ENCODE data around the gene PPIF.
"Not testable (repeated sequence)": the region's sequence is repeated elsewhere in the genome, so short reads cannot be mapped to it uniquely, and the experiment has no call there.

PPIF gene

GRCh38 chr10:79336276-79336675 lies 11.0 kb upstream of the PPIF start:
- Histone ChIP-seq H3K23ac (ENCODE audit: low read length in 2 of 2) (no peak overlapping the region), H4K91ac (ENCODE audit: low read length) (no peak overlapping the region), H3K9ac (ENCODE audit: low read length) (no peak overlapping the region), H3K36me3 (ENCODE audit: control insufficient read depth in 1 of 2, insufficient read depth in 2 of 2, low read depth in 1 of 2, low read length in 2 of 2) (no peaks in the 10 kb centered on the region), H3K18ac (ENCODE audit: low read depth in 1 of 2, low read length in 2 of 2) (no peak overlapping the region), H3K4me2 (ENCODE audit: low read length, poor library complexity, severe bottlenecking) (no peak overlapping the region), H3K14ac (ENCODE audit: low read length in 2 of 2) (no peak overlapping the region), H3K27me3 (ENCODE audit: control insufficient read depth in 1 of 2, insufficient read depth in 1 of 2, low read length in 2 of 2) (no peaks in the 10 kb centered on the region), H3K4ac (ENCODE audit: low read depth in 1 of 2, low read length in 2 of 2) (no peak overlapping the region), H2AK5ac (ENCODE audit: low read length, severe bottlenecking) (no peak overlapping the region), H3K79me1 (replicated peaks; ENCODE audit: low read length, poor library complexity, severe bottlenecking) (no peaks in the 10 kb centered on the region), H4K8ac (ENCODE audit: low read length) (no peak overlapping the region), H3K4me1 (ENCODE audit: control insufficient read depth, insufficient read depth, low read depth, low read length) (peaks cover 29% of the 10 kb centered on the region), H2BK5ac (ENCODE audit: low read depth, low read length, poor library complexity, severe bottlenecking) (no peak overlapping the region), H2AFZ (ENCODE audit: low read depth, low read length) (no peak overlapping the region), H3K9me3 (ENCODE audit: control insufficient read depth, low read length) (peaks cover 5% of the 10 kb centered on the region), H2BK120ac (ENCODE audit: low read depth, low read length) (no peak overlapping the region), H3K4me3 (ENCODE audit: insufficient read depth in 1 of 2, low read depth in 1 of 2, low read length in 2 of 2) (no peak overlapping the region), H2BK12ac (ENCODE audit: low read length in 2 of 2) (peak overlapping the region in 1 of 2 experiments; percentile 1), H3K27ac (ENCODE audit: low read length, poor library complexity, severe bottlenecking) (no peak overlapping the region), H2BK15ac (ENCODE audit: low read depth, poor library complexity, severe bottlenecking) (no peak overlapping the region)
- DNase-seq = no peak
- 89% methylated on average over 3 of the region's 3 CpGs for WGBS

GRCh38 chr10:79336739-79337138 lies 10.5 kb upstream of the PPIF start:
- H3K27me3 ChIP-seq (ENCODE audit: control insufficient read depth in 1 of 2, insufficient read depth in 1 of 2, low read length in 2 of 2) = no peaks in the 10 kb centered on the region
- no peak overlapping the region for H2BK120ac ChIP-seq (ENCODE audit: low read depth, low read length)
- H3K36me3 ChIP-seq (ENCODE audit: control insufficient read depth in 1 of 2, insufficient read depth in 2 of 2, low read depth in 1 of 2, low read length in 2 of 2) = no peaks in the 10 kb centered on the region
- H3K9ac ChIP-seq (ENCODE audit: low read length) = no peak overlapping the region
- no peak overlapping the region for H2BK12ac ChIP-seq (ENCODE audit: low read length in 2 of 2)
- H3K4me3 ChIP-seq (ENCODE audit: insufficient read depth in 1 of 2, low read depth in 1 of 2, low read length in 2 of 2) = no peak overlapping the region
- no peaks in the 10 kb centered on the region for H3K79me1 ChIP-seq (replicated peaks; ENCODE audit: low read length, poor library complexity, severe bottlenecking)
- no peak overlapping the region for H3K27ac ChIP-seq (ENCODE audit: low read length, poor library complexity, severe bottlenecking)
- no peak overlapping the region for H3K4ac ChIP-seq (ENCODE audit: low read depth in 1 of 2, low read length in 2 of 2)
- H3K4me2 ChIP-seq (ENCODE audit: low read length, poor library complexity, severe bottlenecking) = no peak overlapping the region
- peak overlapping the region; percentile 10 for H4K91ac ChIP-seq (ENCODE audit: low read length)
- H2BK15ac ChIP-seq (ENCODE audit: low read depth, poor library complexity, severe bottlenecking) = no peak overlapping the region
- no peak overlapping the region for H2AK5ac ChIP-seq (ENCODE audit: low read length, severe bottlenecking)
- DNase-seq = no peak
- H3K18ac ChIP-seq (ENCODE audit: low read depth in 1 of 2, low read length in 2 of 2) = no peak overlapping the region
- 37% methylated on average over 6 of the region's 7 CpGs for WGBS
- H3K4me1 ChIP-seq (ENCODE audit: control insufficient read depth, insufficient read depth, low read depth, low read length) = peaks cover 25% of the 10 kb centered on the region
- no peak overlapping the region for H2AFZ ChIP-seq (ENCODE audit: low read depth, low read length)
- peak overlapping the region; percentile 32 for H4K8ac ChIP-seq (ENCODE audit: low read length)
- H2BK5ac ChIP-seq (ENCODE audit: low read depth, low read length, poor library complexity, severe bottlenecking) = no peak overlapping the region
- no peak overlapping the region for H3K23ac ChIP-seq (ENCODE audit: low read length in 2 of 2)
- peaks cover 5% of the 10 kb centered on the region for H3K9me3 ChIP-seq (ENCODE audit: control insufficient read depth, low read length)
- no peak overlapping the region for H3K14ac ChIP-seq (ENCODE audit: low read length in 2 of 2)

- Histone ChIP-seq H4K8ac (ENCODE audit: low read length) (peak overlapping the region; percentile 31), H4K91ac (ENCODE audit: low read length) (peak overlapping the region; percentile 48), H3K4me1 (ENCODE audit: control insufficient read depth, insufficient read depth, low read depth, low read length) (peaks cover 24% of the 10 kb centered on the region), H3K18ac (ENCODE audit: low read depth in 1 of 2, low read length in 2 of 2) (peak overlapping the region in 1 of 2 experiments; percentile 42)
- H3K4me2 ChIP-seq (ENCODE audit: low read length, poor library complexity, severe bottlenecking); H3K9me3 ChIP-seq (ENCODE audit: control insufficient read depth, low read length); H2BK15ac ChIP-seq (ENCODE audit: low read depth, poor library complexity, severe bottlenecking); H3K36me3 ChIP-seq (ENCODE audit: control insufficient read depth in 1 of 2, insufficient read depth in 2 of 2, low read depth in 1 of 2, low read length in 2 of 2); H2AFZ ChIP-seq (ENCODE audit: low read depth, low read length); DNase-seq; H3K79me1 ChIP-seq (replicated peaks; ENCODE audit: low read length, poor library complexity, severe bottlenecking); H3K23ac ChIP-seq (ENCODE audit: low read length in 2 of 2); H3K27me3 ChIP-seq (ENCODE audit: control insufficient read depth in 1 of 2, insufficient read depth in 1 of 2, low read length in 2 of 2); H2AK5ac ChIP-seq (ENCODE audit: low read length, severe bottlenecking); H2BK120ac ChIP-seq (ENCODE audit: low read depth, low read length); H2BK5ac ChIP-seq (ENCODE audit: low read depth, low read length, poor library complexity, severe bottlenecking); H3K4me3 ChIP-seq (ENCODE audit: insufficient read depth in 1 of 2, low read depth in 1 of 2, low read length in 2 of 2); H3K4ac ChIP-seq (ENCODE audit: low read depth in 1 of 2, low read length in 2 of 2); H2BK12ac ChIP-seq (ENCODE audit: low read length in 2 of 2); H3K27ac ChIP-seq (ENCODE audit: low read length, poor library complexity, severe bottlenecking); H3K14ac ChIP-seq (ENCODE audit: low read length in 2 of 2); H3K9ac ChIP-seq (ENCODE audit: low read length): not testable (repeated sequence)
- WGBS = 100% methylated on average over 1 of the region's 11 CpGs
Observed at GRCh38 chr10:79337783-79338469, 9.3 kb upstream of the PPIF start.

GRCh38 chr10:79339266-79339665 lies 8.0 kb upstream of the PPIF start:
- no peaks in the 10 kb centered on the region for H3K79me1 ChIP-seq (replicated peaks; ENCODE audit: low read length, poor library complexity, severe bottlenecking)
- no peak overlapping the region for H3K4ac ChIP-seq (ENCODE audit: low read depth in 1 of 2, low read length in 2 of 2)
- H3K9me3 ChIP-seq (ENCODE audit: control insufficient read depth, low read length) = peaks cover 5% of the 10 kb centered on the region
- H3K36me3 ChIP-seq (ENCODE audit: control insufficient read depth in 1 of 2, insufficient read depth in 2 of 2, low read depth in 1 of 2, low read length in 2 of 2) = no peaks in the 10 kb centered on the region
- no peak overlapping the region for H2AK5ac ChIP-seq (ENCODE audit: low read length, severe bottlenecking)
- no peak overlapping the region for H3K4me2 ChIP-seq (ENCODE audit: low read length, poor library complexity, severe bottlenecking)
- no peak overlapping the region for H2BK12ac ChIP-seq (ENCODE audit: low read length in 2 of 2)
- no peak overlapping the region for H2BK5ac ChIP-seq (ENCODE audit: low read depth, low read length, poor library complexity, severe bottlenecking)
- no peak overlapping the region for H4K91ac ChIP-seq (ENCODE audit: low read length)
- 90% methylated on average over 3 of the region's 3 CpGs for WGBS
- no peak overlapping the region for H2BK120ac ChIP-seq (ENCODE audit: low read depth, low read length)
- H2BK15ac ChIP-seq (ENCODE audit: low read depth, poor library complexity, severe bottlenecking) = no peak overlapping the region
- H4K8ac ChIP-seq (ENCODE audit: low read length) = no peak overlapping the region
- no peak overlapping the region for H2AFZ ChIP-seq (ENCODE audit: low read depth, low read length)
- H3K14ac ChIP-seq (ENCODE audit: low read length in 2 of 2) = no peak overlapping the region
- no peak overlapping the region for H3K23ac ChIP-seq (ENCODE audit: low read length in 2 of 2)
- no peak overlapping the region for H3K27ac ChIP-seq (ENCODE audit: low read length, poor library complexity, severe bottlenecking)
- H3K18ac ChIP-seq (ENCODE audit: low read depth in 1 of 2, low read length in 2 of 2) = no peak overlapping the region
- DNase-seq = no peak
- H3K9ac ChIP-seq (ENCODE audit: low read length) = no peak overlapping the region
- peaks cover 24% of the 10 kb centered on the region for H3K4me1 ChIP-seq (ENCODE audit: control insufficient read depth, insufficient read depth, low read depth, low read length)
- no peaks in the 10 kb centered on the region for H3K27me3 ChIP-seq (ENCODE audit: control insufficient read depth in 1 of 2, insufficient read depth in 1 of 2, low read length in 2 of 2)
- H3K4me3 ChIP-seq (ENCODE audit: insufficient read depth in 1 of 2, low read depth in 1 of 2, low read length in 2 of 2) = no peak overlapping the region
